ENCODE measurements around the gene KIRREL3.
A peak's percentile ranks its signal among the peaks of the same experiment; 100 is the strongest.

The KIRREL3 gene

DNA sequence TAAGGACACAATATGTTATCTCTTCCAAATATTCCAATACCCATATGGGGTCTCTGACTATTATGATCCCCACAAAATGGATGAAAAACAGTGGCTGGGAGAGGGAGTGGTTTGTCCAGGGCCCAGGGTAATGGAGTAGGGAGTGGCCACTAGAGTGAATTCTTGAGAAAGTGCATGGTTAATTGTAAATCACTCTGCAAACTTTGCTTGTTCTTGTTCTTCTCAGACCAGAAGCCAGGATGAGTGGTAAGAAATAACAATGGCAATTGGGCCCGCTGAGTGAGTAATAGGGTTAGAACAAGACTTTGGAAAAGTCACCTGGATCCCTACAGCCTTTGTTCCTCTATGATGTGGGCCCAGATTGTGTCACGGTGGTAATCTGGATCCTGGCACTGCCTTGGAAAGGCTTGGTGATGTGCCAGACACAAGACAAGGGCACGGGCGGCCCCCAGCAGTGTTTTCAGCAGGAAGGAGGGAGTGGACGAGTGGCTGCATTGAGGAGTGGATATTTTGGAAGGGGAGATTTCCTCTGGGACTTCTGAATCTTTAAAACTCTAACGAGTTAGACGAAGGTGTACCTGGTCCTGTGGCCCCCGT, 18.2 kb upstream of the KIRREL3 start:
- TF ChIP-seq, protein P1, sequence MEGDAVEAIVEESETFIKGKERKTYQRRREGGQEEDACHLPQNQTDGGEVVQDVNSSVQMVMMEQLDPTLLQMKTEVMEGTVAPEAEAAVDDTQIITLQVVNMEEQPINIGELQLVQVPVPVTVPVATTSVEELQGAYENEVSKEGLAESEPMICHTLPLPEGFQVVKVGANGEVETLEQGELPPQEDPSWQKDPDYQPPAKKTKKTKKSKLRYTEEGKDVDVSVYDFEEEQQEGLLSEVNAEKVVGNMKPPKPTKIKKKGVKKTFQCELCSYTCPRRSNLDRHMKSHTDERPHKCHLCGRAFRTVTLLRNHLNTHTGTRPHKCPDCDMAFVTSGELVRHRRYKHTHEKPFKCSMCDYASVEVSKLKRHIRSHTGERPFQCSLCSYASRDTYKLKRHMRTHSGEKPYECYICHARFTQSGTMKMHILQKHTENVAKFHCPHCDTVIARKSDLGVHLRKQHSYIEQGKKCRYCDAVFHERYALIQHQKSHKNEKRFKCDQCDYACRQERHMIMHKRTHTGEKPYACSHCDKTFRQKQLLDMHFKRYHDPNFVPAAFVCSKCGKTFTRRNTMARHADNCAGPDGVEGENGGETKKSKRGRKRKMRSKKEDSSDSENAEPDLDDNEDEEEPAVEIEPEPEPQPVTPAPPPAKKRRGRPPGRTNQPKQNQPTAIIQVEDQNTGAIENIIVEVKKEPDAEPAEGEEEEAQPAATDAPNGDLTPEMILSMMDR (IDR thresholded peaks at IDR 0.05; ENCODE audit: low read depth, low read length, missing control alignments), result no peak
- DNase-seq (ENCODE audit: low read depth), result no peak
- no peak overlapping the region for H3K4me3 ChIP-seq (ENCODE audit: low read depth, low read length)

DNA sequence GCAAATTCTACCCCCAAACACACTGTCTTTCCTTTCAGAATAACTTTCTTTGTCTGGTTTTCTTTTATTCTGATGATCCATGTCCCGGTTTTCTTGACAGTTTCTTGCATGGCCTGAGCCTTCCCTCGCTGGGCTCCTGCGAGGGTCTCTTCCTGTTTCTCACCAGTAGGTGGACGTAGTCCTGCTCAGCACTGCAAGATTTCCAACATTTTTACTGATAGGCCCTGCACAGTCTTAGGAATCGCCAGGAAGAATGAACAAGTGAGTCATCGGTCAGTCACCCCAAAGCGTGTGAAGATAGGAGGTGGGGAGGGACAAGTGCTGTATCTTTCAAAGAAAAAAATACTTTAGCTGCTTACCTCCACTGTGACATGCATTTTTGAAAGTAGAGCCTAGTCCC, 16.9 kb upstream of the KIRREL3 start:
- H3K4me3 ChIP-seq (ENCODE audit: low read depth, low read length), result no peak overlapping the region
- no peak for DNase-seq (ENCODE audit: low read depth)
- TF ChIP-seq, protein P1 (IDR thresholded peaks at IDR 0.05; ENCODE audit: low read depth, low read length, missing control alignments), result no peak

DNA sequence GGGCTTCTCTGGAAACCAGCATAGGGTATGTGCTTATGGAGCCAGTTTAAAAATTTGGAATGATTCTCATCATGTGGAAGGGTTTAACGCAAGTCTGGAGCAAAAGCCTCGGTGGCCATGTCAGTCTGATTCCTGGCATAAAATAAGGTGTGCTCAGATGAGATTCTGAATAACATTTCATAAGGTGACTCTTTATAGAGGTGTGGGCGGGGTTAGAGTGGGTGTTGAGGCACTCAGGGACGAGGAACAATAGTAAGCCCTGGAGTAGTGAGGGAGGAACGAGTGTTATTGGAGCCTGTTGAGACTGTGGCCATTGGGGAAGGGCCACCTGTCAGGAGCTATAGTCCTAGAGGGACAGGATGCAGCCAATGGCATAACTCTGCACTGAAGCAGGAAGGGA, 13.0 kb upstream of the KIRREL3 start:
- TF ChIP-seq, protein P1 (IDR thresholded peaks at IDR 0.05; ENCODE audit: low read depth, low read length, missing control alignments), result no peak
- DNase-seq (ENCODE audit: low read depth), result no peak
- no peak overlapping the region for H3K4me3 ChIP-seq (ENCODE audit: low read depth, low read length)

DNA sequence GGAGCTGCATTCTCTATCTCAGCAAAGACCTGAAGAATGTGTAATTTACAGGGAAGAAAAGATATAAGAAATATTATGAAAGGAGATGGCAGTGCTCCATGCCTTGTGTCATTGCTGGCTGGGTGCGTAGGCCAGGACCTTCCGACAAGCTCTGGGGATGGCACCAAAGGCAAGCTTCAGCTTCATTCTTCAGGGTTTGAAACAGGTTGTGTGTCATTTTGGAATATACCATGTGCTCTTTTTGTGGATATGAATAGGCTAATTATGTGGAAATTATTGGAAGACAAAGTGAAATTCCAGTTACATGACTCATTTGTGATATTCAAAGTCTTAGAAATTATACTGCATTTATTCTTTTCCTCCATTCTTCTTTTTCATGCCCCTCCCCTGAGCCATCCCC, 5.7 kb upstream of the KIRREL3 start:
- no peak for DNase-seq (ENCODE audit: low read depth)
- H3K4me3 ChIP-seq (ENCODE audit: low read depth, low read length), result no peak overlapping the region
- TF ChIP-seq, protein P1 (IDR thresholded peaks at IDR 0.05; ENCODE audit: low read depth, low read length, missing control alignments), result no peak

DNA sequence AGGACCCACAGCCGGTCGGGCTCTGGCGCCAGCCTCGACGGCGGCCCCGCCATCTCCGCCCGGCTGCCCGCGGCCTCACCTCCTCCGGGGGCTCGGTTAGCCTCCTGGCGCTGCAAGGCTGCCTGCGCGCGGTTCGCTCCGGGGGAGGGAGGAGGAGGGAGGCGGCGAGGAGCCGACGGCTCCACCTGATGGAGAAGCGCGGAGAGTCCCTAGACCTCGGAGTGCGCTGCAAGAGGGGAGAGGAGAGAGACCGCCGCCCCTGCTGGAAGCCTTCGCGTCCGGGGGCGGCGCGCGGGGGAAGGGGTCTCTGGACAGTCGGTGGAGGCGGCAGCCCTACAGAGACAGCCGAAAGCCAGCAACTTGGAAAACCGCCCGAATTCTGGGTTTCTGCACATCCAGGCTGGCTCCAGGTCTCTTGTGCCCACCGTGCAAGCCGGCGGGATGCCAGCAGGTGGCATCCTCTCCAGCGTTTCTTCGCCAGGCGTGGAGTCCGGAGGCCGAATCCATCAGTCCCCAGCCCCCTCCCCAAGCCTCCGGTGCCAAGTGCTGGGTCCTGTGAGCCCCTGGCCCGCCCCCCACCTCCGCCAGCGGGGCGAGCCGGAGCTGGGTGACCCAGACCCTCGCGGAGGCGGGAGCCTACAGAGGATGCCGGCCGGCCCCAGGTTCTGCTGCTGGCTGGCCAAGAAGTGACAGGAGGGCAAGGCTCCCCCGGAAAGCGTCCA, 2.9 kb upstream of the KIRREL3 start:
- DNase-seq (ENCODE audit: low read depth), result no peak
- TF ChIP-seq, protein P1 (IDR thresholded peaks at IDR 0.05; ENCODE audit: low read depth, low read length, missing control alignments), result peak; percentile 33

DNA sequence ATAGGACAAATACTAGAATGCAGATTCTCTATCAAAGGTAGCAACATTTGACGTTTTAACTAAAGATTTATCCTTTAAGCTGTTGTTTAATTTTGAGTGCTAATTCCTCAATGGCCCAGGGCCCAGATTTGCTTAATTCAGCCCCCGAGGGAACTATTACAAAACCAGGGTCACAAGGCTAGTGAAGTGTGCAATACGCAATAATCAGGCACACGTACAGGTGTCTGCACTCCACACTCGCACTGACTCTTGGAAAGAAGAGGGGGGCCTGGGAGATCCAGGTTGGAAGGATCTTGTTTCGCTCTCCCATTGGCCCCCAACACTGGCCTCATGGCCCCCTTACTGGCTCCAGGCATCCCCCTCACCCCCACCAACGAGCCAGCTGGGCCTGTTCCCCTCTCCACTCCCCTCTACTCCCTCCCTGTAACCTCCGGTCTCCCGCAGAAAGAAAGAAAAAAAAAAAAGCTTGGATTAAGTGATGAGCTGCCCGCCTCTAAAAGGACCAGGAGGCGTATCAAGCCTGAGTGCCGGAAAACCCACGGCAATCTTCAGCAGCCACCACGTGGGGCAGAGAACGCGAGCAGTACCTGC, 2.2 kb upstream of the KIRREL3 start:
- DNase-seq (ENCODE audit: low read depth), result no peak
- TF ChIP-seq, protein P1 (IDR thresholded peaks at IDR 0.05; ENCODE audit: low read depth, low read length, missing control alignments), result no peak
- H3K4me3 ChIP-seq (ENCODE audit: low read depth, low read length), result no peak overlapping the region

More for the DNA sequence above, 2.9 kb upstream of the KIRREL3 start:
- H3K4me3 ChIP-seq (ENCODE audit: low read depth, low read length), result no peak overlapping the region
